GM12873 (cell line): ENCODE data around the gene AKNA.

Source experiments
- CTCF ChIP-seq: IDR thresholded peaks from 2 replicates; pipeline ENCODE4 v1.5.1; 2012; ENCODE audit warnings: low read depth, mild to moderate bottlenecking, moderate library complexity, low read length, control low read depth; ENCODE audit not compliant: insufficient read depth; ENCODE audit errors: missing control alignments

Gene AKNA, protein sequence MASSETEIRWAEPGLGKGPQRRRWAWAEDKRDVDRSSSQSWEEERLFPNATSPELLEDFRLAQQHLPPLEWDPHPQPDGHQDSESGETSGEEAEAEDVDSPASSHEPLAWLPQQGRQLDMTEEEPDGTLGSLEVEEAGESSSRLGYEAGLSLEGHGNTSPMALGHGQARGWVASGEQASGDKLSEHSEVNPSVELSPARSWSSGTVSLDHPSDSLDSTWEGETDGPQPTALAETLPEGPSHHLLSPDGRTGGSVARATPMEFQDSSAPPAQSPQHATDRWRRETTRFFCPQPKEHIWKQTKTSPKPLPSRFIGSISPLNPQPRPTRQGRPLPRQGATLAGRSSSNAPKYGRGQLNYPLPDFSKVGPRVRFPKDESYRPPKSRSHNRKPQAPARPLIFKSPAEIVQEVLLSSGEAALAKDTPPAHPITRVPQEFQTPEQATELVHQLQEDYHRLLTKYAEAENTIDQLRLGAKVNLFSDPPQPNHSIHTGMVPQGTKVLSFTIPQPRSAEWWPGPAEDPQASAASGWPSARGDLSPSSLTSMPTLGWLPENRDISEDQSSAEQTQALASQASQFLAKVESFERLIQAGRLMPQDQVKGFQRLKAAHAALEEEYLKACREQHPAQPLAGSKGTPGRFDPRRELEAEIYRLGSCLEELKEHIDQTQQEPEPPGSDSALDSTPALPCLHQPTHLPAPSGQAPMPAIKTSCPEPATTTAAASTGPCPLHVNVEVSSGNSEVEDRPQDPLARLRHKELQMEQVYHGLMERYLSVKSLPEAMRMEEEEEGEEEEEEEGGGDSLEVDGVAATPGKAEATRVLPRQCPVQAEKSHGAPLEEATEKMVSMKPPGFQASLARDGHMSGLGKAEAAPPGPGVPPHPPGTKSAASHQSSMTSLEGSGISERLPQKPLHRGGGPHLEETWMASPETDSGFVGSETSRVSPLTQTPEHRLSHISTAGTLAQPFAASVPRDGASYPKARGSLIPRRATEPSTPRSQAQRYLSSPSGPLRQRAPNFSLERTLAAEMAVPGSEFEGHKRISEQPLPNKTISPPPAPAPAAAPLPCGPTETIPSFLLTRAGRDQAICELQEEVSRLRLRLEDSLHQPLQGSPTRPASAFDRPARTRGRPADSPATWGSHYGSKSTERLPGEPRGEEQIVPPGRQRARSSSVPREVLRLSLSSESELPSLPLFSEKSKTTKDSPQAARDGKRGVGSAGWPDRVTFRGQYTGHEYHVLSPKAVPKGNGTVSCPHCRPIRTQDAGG (N-terminal part only)

GRCh38 chr9:114387680-114388356, at the start of gene AKNA:
Gene AKNA (minus strand): TSS chr9:114387982. CDS start chr9:114381333, 6,649 bp downstream.
- no peak for TF ChIP-seq CTCF

DNA sequence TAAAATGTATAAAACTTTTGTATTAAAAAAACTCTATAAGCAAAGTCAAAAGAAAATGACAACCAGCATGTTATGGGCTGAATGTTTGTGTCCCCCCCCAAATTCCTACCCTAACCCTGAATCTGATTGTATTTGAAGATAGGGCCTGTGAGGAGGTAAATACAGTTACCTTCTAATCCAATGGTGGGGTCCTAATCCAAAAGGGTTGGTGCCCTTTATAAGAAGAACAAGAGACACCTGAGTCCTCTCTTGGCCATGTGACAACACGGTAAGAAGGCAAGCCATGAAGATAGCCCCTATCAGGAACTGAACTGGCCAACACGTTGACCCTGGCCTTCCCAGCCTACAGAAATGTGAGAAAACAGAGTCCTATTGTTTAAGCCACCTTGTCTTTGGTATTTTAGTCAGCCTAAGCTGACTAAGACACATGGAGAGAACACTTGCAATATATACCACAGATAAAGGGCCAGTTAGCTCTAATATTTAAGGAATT, 49.7 kb upstream of the AKNA start:
- TF ChIP-seq CTCF, result no peak

DNA sequence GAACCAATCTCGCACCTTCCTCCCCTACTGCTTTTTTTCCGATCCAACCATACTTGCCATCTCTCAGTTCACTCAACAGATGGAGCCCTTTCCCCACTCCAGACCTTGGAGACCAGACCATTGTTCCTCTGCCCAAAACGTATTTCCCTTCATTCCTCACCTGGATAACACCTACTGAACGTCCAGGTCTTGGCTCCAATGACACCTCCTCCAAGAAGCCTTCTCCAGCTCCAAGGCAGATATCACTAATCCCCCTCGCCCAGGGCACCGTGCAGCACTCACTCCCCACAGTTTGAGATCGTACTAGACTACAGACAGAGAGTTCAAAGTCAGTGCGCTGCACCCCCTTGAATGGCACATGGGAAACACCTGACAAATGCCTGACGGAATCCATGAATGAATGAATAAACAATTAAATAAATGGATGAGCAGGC, 47.1 kb upstream of the AKNA start:
- TF ChIP-seq CTCF, result peak; percentile 70

DNA sequence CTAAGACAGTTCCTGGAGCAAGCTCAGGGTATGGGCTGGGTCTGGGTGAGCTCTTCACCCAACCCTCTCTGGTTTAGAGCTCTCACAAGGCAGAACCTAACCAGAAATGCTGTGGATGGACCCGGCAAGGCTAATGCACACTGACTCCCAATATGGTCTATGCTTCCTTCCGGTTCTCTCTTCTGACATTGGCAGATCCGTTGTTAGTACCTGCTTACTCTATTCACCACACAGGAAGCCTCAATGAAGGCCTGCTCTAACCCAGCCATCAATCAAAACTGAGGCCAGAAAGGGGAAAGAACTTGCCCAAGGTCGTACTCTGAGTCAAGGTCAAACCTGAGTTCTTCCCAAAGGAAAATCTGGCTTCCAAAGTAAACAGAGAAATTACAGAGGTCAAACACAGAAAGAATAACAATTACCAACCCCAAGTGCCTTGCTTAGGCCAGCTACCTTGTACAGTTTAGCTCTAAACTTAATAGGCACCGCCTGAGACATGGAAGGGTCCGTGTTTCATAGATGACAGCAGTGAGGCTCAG, 46.0 kb upstream of the AKNA start:
- no peak for TF ChIP-seq CTCF

DNA sequence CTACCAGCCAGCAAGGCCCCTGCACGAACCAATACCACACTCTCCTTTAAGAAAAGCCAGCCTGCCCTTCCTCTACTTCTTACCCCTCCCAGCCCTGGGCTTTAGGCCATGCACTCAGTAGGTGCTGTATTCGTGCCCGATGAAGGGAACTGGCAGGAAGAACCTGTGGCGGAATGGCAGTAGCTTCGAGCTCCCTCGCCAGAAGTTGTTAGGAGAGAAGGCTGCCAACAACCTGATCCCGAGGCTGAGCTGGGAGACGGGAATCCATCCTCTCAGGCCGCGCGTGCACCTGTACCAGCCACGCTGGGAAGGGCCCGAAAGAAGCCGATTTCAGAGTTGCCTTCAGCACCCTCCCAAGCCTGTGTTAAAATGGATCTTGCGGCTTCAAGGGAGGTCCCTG, 45.3 kb upstream of the AKNA start:
- TF ChIP-seq CTCF, result no peak

- TF ChIP-seq CTCF, result no peak
These were observed 44.7 kb upstream of the AKNA start for GRCh38 chr9:114432323-114433067.
